ENCODE results near the gene CALML4.

The CALML4 gene

GRCh38 chr15:68152342-68152741, 52.8 kb downstream of the CALML4 start:
- H3K36me3 ChIP-seq (ENCODE audit: control insufficient read depth in 1 of 2, insufficient read depth in 2 of 2, low read length in 2 of 2): peaks cover 4 to 15% of the 10 kb centered on the region in 2 donors
- H3K4me1 ChIP-seq (ENCODE audit: control insufficient read depth in 1 of 2, insufficient read depth in 2 of 2, low read length in 2 of 2): no peaks in the 10 kb centered on the region
- H3K27me3 ChIP-seq (ENCODE audit: control insufficient read depth in 1 of 2, insufficient read depth in 2 of 2, low read length in 2 of 2): no peaks in the 10 kb centered on the region
- H3K9me3 ChIP-seq (ENCODE audit: control insufficient read depth in 1 of 2, low read length in 2 of 2): no peaks in the 10 kb centered on the region
- no peak overlapping the region for H3K4me3 ChIP-seq (ENCODE audit: low read depth in 1 of 2, low read length in 2 of 2)
- H3K9ac ChIP-seq (ENCODE audit: low read depth in 1 of 2, low read length in 2 of 2): no peak overlapping the region
- no peak overlapping the region for H3K27ac ChIP-seq (ENCODE audit: low read depth, low read length)

GRCh38 chr15:68151277-68151676, 53.9 kb downstream of the CALML4 start:
- no peaks in the 10 kb centered on the region for H3K4me1 ChIP-seq (ENCODE audit: control insufficient read depth in 1 of 2, insufficient read depth in 2 of 2, low read length in 2 of 2)
- H3K36me3 ChIP-seq (ENCODE audit: control insufficient read depth in 1 of 2, insufficient read depth in 2 of 2, low read length in 2 of 2): peaks cover 4 to 18% of the 10 kb centered on the region in 2 donors
- no peak overlapping the region for H3K9ac ChIP-seq (ENCODE audit: low read depth in 1 of 2, low read length in 2 of 2)
- no peak overlapping the region for H3K4me3 ChIP-seq (ENCODE audit: low read depth in 1 of 2, low read length in 2 of 2)
- H3K27ac ChIP-seq (ENCODE audit: low read depth, low read length): no peak overlapping the region
- H3K27me3 ChIP-seq (ENCODE audit: control insufficient read depth in 1 of 2, insufficient read depth in 2 of 2, low read length in 2 of 2): no peaks in the 10 kb centered on the region
- no peaks in the 10 kb centered on the region for H3K9me3 ChIP-seq (ENCODE audit: control insufficient read depth in 1 of 2, low read length in 2 of 2)

GRCh38 chr15:68150187-68150586, 54.9 kb downstream of the CALML4 start:
- Histone ChIP-seq H3K27me3 (ENCODE audit: control insufficient read depth in 1 of 2, insufficient read depth in 2 of 2, low read length in 2 of 2) (no peaks in the 10 kb centered on the region), H3K9ac (ENCODE audit: low read depth in 1 of 2, low read length in 2 of 2) (no peak overlapping the region), H3K9me3 (ENCODE audit: control insufficient read depth in 1 of 2, low read length in 2 of 2) (no peaks in the 10 kb centered on the region), H3K4me3 (ENCODE audit: low read depth in 1 of 2, low read length in 2 of 2) (no peak overlapping the region), H3K36me3 (ENCODE audit: control insufficient read depth in 1 of 2, insufficient read depth in 2 of 2, low read length in 2 of 2) (peaks cover 7 to 12% of the 10 kb centered on the region in 2 donors), H3K27ac (ENCODE audit: low read depth, low read length) (no peak overlapping the region), H3K4me1 (ENCODE audit: control insufficient read depth in 1 of 2, insufficient read depth in 2 of 2, low read length in 2 of 2) (no peaks in the 10 kb centered on the region)

- Histone ChIP-seq H3K9me3 (ENCODE audit: control insufficient read depth in 1 of 2, low read length in 2 of 2) (no peaks in the 10 kb centered on the region), H3K36me3 (ENCODE audit: control insufficient read depth in 1 of 2, insufficient read depth in 2 of 2, low read length in 2 of 2) (peaks cover 7% of the 10 kb centered on the region in 2 donors), H3K27me3 (ENCODE audit: control insufficient read depth in 1 of 2, insufficient read depth in 2 of 2, low read length in 2 of 2) (no peaks in the 10 kb centered on the region)
These were observed 56.1 kb downstream of the CALML4 start for GRCh38 chr15:68149059-68149458.

GRCh38 chr15:68148039-68148438, 57.1 kb downstream of the CALML4 start:
- Histone ChIP-seq H3K9ac (ENCODE audit: low read depth in 1 of 2, low read length in 2 of 2) (no peak overlapping the region), H3K4me1 (ENCODE audit: control insufficient read depth in 1 of 2, insufficient read depth in 2 of 2, low read length in 2 of 2) (no peaks in the 10 kb centered on the region), H3K4me3 (ENCODE audit: low read depth in 1 of 2, low read length in 2 of 2) (no peak overlapping the region), H3K27ac (ENCODE audit: low read depth, low read length) (no peak overlapping the region), H3K27me3 (ENCODE audit: control insufficient read depth in 1 of 2, insufficient read depth in 2 of 2, low read length in 2 of 2) (no peaks in the 10 kb centered on the region), H3K36me3 (ENCODE audit: control insufficient read depth in 1 of 2, insufficient read depth in 2 of 2, low read length in 2 of 2) (peaks cover 7% of the 10 kb centered on the region in 2 donors), H3K9me3 (ENCODE audit: control insufficient read depth in 1 of 2, low read length in 2 of 2) (no peaks in the 10 kb centered on the region)

More at GRCh38 chr15:68149059-68149458, 56.1 kb downstream of the CALML4 start:
- no peaks in the 10 kb centered on the region for H3K4me1 ChIP-seq (ENCODE audit: control insufficient read depth in 1 of 2, insufficient read depth in 2 of 2, low read length in 2 of 2)
- H3K27ac ChIP-seq (ENCODE audit: low read depth, low read length): no peak overlapping the region
- no peak overlapping the region for H3K9ac ChIP-seq (ENCODE audit: low read depth in 1 of 2, low read length in 2 of 2)
- H3K4me3 ChIP-seq (ENCODE audit: low read depth in 1 of 2, low read length in 2 of 2): no peak overlapping the region

- no peak overlapping the region for H3K9ac ChIP-seq (ENCODE audit: low read depth in 1 of 2, low read length in 2 of 2)
These were observed 59.4 kb downstream of the CALML4 start for GRCh38 chr15:68145706-68146105.

DNA sequence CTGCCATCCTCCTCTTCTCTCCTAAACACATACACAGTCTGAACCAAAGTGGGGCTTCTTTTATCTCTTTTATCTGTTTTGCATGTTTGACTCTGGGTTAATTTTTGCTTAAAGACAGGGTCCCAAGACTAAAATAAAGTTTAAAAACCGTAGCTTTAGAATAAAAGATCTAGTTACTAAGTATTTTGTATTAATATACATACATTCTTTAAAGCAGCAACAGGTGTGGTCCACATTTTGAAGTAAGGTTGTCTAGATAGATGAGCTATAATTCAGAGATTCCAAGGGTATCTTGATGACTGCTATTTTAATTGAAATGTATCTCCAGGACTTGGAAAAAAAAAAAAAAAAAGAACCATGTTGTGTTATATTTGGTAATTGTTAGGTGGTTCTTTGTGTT, 61.3 kb downstream of the CALML4 start:
- H3K27ac ChIP-seq (ENCODE audit: low read depth, low read length): no peak overlapping the region
- no peak overlapping the region for H3K9ac ChIP-seq (ENCODE audit: low read depth in 1 of 2, low read length in 2 of 2)
- peaks cover 7% of the 10 kb centered on the region in 2 donors for H3K36me3 ChIP-seq (ENCODE audit: control insufficient read depth in 1 of 2, insufficient read depth in 2 of 2, low read length in 2 of 2)
- H3K4me1 ChIP-seq (ENCODE audit: control insufficient read depth in 1 of 2, insufficient read depth in 2 of 2, low read length in 2 of 2): peaks cover 0 to 14% of the 10 kb centered on the region in 2 donors
- H3K4me3 ChIP-seq (ENCODE audit: low read depth in 1 of 2, low read length in 2 of 2): no peak overlapping the region
- H3K9me3 ChIP-seq (ENCODE audit: control insufficient read depth in 1 of 2, low read length in 2 of 2): no peaks in the 10 kb centered on the region
- H3K27me3 ChIP-seq (ENCODE audit: control insufficient read depth in 1 of 2, insufficient read depth in 2 of 2, low read length in 2 of 2): no peaks in the 10 kb centered on the region

More at GRCh38 chr15:68145706-68146105, 59.4 kb downstream of the CALML4 start:
- peaks cover 7% of the 10 kb centered on the region in 2 donors for H3K36me3 ChIP-seq (ENCODE audit: control insufficient read depth in 1 of 2, insufficient read depth in 2 of 2, low read length in 2 of 2)
- H3K27me3 ChIP-seq (ENCODE audit: control insufficient read depth in 1 of 2, insufficient read depth in 2 of 2, low read length in 2 of 2): no peaks in the 10 kb centered on the region
- H3K27ac ChIP-seq (ENCODE audit: low read depth, low read length): no peak overlapping the region
- H3K4me3 ChIP-seq (ENCODE audit: low read depth in 1 of 2, low read length in 2 of 2): no peak overlapping the region
- H3K9me3 ChIP-seq (ENCODE audit: control insufficient read depth in 1 of 2, low read length in 2 of 2): no peaks in the 10 kb centered on the region
- peaks cover 0 to 14% of the 10 kb centered on the region in 2 donors for H3K4me1 ChIP-seq (ENCODE audit: control insufficient read depth in 1 of 2, insufficient read depth in 2 of 2, low read length in 2 of 2)

DNA sequence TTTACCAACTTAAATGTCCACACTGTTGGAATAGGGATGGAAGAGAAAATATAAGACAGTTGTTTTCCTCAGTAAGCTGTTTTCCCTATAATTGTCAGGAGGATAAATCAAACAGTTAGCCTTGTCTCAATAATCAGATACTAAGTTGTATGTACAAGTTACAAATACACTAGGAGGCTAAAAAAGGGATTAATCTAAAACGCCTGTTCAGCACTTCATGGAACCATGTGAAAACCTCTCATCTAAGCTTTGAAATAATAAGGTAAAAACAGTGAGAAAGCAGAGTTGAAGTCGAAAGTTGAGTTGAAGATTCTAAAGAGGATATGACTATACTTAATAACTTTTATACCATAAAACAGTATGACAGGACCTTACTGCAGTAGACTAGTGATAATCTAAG, 62.0 kb downstream of the CALML4 start:
- Histone ChIP-seq H3K4me3 (ENCODE audit: low read depth in 1 of 2, low read length in 2 of 2) (no peak overlapping the region), H3K4me1 (ENCODE audit: control insufficient read depth in 1 of 2, insufficient read depth in 2 of 2, low read length in 2 of 2) (peaks cover 0 to 14% of the 10 kb centered on the region in 2 donors), H3K36me3 (ENCODE audit: control insufficient read depth in 1 of 2, insufficient read depth in 2 of 2, low read length in 2 of 2) (peaks cover 7% of the 10 kb centered on the region in 2 donors), H3K27ac (ENCODE audit: low read depth, low read length) (no peak overlapping the region), H3K9me3 (ENCODE audit: control insufficient read depth in 1 of 2, low read length in 2 of 2) (no peaks in the 10 kb centered on the region), H3K9ac (ENCODE audit: low read depth in 1 of 2, low read length in 2 of 2) (no peak overlapping the region), H3K27me3 (ENCODE audit: control insufficient read depth in 1 of 2, insufficient read depth in 2 of 2, low read length in 2 of 2) (no peaks in the 10 kb centered on the region)

Measured in duodenal mucosa (tissue), 2 donors.